NCI-H2196 (cell line): ENCODE measurements around the gene DKC1.
"Not testable (repeated sequence)": the region's sequence is repeated elsewhere in the genome, so short reads cannot be mapped to it uniquely, and the experiment has no call there.

Experiments
- DNase-seq: peaks from one replicate; lab custom pipeline; 2025; ENCODE audit not compliant: unreplicated experiment; lab: John Stamatoyannopoulos, UW

DKC1 gene

DNA sequence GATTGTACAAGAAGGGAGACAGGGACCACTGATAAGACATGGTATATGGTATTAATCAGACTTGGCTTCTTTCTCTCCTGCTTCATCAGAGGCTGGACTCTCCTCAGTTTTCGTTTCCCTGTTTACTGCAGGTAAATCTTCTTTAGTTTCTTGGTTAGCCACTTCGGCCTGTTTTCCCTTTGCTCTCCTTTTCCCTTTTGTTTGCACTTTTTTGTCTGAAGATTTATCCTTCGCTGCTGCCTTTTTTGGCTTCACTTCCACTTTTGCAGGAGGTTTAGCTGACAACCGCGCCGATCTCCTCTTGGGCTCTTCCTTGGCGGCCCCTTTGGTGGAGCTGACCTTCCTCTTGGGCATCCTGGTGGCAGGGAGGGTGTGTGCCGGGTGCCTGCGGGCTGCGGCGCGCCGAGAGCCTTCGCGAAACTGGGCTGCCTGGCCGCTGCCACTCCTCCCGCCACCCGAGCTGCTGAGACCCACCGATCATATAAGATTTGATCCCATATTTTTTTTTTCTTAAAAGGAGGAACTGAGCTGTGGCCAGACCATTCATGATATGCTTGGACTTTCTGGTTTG is 54.5 kb downstream of the DKC1 start:
- DNase-seq: not testable (repeated sequence)

DNA sequence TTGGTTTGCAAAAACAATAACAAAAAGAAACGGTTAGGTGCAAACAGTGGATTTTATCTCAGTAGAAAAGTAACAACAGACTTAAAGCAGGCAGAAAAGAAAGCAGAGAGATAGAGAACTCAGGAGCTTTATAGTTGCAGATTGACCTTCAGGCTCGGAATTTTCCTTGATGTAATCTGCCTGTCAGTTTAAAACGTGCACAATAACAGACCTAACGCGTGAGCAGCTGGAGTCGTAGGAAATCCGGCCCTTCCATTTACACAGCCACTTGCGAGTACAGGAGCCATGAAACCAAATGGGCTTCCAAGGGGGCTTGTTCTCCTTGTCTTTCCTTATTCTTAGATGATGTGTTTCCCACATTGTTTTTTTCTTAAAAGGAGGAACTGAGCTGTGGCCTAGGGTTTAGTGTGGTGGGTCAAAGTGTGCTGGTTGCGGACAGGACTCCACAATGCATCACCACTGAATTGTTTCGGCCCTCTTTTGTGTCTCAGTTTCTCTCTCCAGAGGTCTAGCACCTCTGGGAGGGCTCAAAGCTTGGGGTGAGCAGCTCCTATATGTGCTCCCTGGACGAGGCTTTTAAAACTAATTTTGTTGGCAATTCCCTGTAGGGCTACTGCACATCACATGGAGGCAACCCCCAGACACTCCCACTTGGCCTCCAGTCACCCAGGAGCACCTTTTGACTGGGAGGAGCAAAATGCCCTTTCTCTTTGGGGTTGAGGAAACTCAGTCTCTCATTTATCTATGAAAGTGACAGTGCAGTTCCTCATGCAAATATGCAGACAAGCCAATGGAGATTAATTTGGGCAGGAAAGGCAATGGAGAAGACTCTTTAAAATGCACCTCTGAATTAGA is 56.5 kb downstream of the DKC1 start:
- DNase-seq: no peak

DNA sequence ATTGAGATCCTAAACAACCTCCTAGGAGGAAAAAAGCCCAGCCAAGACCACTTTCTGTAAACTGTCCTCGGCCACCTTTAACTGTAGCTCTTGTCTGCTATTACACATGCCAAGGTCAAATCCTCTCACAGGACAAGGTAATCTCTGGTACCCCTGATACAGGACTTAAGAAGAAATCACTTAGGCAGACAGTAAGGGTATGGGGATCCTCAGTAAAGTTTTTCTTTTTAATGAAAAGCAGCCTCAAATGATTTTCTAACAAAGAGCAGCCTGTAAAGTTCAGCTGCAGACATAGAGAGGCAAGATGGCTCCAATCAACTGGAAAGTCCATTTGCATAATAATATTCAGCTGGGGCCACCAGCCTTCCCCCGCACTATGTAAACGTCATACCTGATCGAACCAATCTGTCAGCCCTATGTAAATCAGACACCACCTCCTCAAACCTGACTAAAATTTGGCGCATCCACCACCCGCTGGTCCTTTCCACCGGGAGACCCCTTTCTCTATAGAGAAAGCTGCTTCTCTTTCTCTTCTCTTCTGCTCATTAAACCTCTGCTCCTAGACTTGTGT is 57.2 kb downstream of the DKC1 start:
- no peak for DNase-seq

GRCh38 chrX:154821523-154821922 is 58.9 kb downstream of the DKC1 start:
- DNase-seq: no peak

- no peak for DNase-seq
These were observed 59.4 kb downstream of the DKC1 start for GRCh38 chrX:154822029-154822428.

DNA sequence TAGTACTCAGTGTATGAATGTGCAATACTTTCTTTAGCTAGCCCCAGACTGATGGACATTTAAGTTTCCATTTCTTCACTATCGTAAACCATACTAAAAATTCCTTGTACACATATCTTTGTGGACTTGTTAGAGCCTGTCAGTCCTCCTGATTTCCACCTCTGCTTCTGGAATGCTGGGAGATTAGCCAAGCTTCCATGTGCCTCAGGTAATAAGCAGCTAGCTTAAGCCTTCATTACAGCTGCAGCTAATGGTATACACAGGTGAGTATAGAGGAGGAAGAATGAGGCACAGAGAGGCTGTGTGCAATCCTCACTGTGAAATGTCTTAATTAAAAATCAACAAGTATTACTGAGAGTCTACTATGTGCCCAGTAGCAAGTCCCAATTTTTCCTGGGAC is 62.0 kb downstream of the DKC1 start:
- no peak for DNase-seq

GRCh38 chrX:154825586-154825985 is 62.9 kb downstream of the DKC1 start:
- DNase-seq: not testable (repeated sequence)
